Stimulated activated CD4-positive, alpha-beta T cell treated with anti-CD3 and anti-CD28 coated beads, Interleukin-15, amount 100 ng/mL, for 48 hours (primary cell): Measurements from ENCODE around the gene ZNF628.
"Not testable (repeated sequence)": the region's sequence is repeated elsewhere in the genome, so short reads cannot be mapped to it uniquely, and the experiment has no call there.

ENCODE experiments used
- DNase-seq, 2 donors: peaks; one replicate each; pipeline ENCODE4 v3.0.0-alpha.2; 2020; ENCODE audit warnings: low read depth in 2 of 2

ZNF628 gene

GRCh38 chr19:55496820-55497219 is 20.4 kb downstream of the ZNF628 start:
- not testable (repeated sequence) for DNase-seq

DNA sequence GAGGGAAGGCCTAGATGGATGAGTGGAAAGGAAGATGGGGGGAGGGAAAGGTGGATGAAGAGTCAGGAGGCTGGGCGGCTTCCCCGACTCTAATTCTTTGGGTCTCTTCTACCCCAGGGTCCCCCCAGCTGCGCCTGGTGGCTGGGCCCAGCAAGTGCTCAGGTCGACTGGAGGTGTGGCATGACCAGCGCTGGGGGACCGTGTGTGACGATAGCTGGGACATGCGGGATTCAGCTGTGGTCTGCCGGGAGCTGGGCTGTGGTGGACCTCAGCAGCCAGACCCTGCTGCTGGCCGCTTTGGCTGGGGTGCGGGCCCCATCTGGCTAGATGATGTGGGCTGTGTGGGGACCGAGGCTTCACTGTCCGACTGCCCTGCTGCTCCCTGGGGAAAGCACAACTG is 21.3 kb downstream of the ZNF628 start:
- DNase-seq: no peak

DNA sequence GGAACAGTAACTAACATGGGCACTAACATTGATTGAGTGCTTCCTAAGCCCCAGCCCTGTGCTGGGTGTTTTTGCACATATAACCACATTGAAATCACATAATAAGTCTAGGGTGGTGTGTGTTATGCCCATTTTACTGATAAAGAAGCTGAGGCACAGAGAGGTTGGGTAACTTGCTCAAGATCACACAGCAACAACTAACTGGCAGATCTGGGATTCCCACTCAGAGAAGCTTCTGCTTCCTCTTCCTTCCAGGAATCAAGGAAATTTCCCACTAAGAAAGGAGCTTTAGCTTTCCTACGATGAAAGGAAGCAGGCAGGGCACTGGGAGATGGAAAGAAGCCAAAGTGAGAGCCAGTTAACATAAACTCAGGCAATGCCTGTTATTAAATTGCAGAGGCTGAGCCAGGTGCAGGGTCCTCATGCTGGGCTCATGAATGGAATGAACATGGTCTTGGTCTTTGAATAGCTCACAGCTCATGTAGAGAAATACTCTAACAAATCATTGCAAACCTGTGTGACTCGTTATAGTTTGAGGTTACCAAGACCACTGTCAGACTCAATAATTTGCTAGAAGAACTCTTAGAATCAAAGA is 21.9 kb downstream of the ZNF628 start:
- no peak for DNase-seq

- no peak for DNase-seq
Measured at GRCh38 chr19:55500368-55500952, 24.0 kb downstream of the ZNF628 start.

GRCh38 chr19:55502197-55502952 is 26.0 kb downstream of the ZNF628 start:
- no peak for DNase-seq

DNA sequence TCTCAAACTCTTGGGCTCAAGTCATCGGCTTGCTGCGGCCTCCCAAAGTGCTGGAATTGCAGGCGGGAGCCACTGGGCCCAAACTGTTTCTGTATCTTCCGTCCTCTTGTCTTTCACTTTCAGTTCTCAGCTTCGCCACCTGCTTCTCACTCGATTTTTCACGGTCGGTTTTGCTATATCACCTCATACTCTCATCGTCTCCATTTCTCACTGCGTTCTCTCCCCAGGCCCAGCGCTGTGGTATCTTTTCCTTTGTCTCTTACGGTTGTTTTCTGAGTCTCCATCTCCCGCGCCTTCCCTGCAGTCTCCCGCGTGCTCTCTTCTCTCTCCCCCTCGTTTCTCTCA is 26.7 kb downstream of the ZNF628 start:
- no peak for DNase-seq

- DNase-seq: peak; percentile 89 to 92
Measured at GRCh38 chr19:55503502-55504251, 27.3 kb downstream of the ZNF628 start.

GRCh38 chr19:55504252-55504603 is 27.8 kb downstream of the ZNF628 start:
- no peak for DNase-seq

DNA sequence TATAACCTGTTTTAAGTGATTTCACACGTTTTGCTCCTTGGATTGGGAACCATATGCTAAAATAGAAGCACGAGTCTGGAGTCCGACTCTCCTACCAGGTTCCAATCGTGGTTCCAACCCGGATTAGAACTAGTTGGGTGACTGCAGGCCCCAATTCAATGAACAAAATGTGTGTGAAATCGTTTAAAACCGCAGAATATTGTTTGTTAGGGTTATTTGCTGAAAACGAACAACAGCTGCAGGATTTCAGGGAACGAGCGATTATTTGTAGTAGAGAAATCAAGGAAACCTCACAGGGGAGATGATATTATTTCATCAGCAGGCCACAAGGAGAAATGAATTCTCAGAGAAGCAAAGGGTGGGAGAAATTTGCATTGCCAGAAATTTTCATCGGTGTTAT is 28.6 kb downstream of the ZNF628 start:
- DNase-seq: no peak

DNA sequence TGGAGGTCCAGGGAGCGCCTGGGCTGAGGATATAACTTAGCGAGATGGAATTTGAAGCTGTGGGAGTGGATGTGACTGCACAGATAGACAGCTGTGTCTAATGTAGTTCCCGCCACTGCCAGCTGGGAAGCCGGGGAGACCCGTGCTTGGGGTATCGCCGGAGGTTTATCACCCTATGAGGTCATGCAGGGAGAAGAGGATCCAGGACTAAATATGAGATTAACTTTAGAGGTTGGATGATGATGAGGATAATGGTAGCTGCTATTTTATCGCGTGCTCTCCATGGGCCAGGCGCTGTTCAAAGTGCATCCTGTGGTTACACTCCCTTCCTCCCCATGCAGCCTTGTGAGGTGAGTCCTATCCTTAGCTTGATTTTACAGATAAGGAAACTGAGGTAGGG is 31.7 kb downstream of the ZNF628 start:
- no peak for DNase-seq

- peak; percentile 86 to 90 for DNase-seq
Measured at GRCh38 chr19:55516878-55517620, 40.6 kb downstream of the ZNF628 start.

DNA sequence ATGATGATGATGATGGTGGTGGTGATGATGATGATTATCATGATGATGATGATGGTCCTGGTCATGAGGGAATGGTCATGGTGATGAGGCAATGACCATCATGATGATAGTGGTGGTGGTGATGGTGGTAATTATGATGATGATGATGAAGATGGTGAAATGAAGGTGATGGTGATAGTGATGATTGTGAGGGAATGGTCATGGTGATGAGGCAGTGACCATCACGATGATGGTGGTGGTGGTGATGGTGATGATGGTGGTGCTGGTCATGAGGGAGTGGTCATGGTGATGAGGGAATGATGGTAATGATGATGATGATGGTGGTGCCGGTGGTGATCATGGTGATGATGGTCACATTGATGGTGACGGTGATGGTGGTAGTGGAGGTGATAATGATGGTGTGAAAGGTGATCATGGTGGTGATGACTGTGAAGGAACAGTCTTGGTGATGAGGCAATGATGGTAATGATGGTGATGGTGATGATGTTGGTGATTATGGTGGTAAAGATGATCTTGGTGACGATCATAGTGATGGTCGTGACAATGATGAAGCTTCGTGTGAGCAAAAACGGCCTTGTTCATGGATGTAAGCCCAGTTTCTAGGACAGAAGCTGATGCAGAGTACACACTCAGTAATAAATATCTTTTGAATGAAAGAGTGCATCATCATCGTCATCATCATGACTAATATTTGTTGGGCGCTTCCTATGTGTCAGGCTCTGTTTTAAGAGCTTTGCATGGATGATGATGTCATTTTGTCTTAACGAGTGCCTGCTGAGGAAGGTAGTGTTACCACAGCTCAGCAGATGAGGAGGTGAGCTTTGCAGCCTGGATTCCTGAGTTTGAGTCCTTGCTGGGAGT is 43.3 kb downstream of the ZNF628 start:
- DNase-seq: no peak

GRCh38 chr19:55520691-55521292 is 44.4 kb downstream of the ZNF628 start:
- no peak for DNase-seq

DNA sequence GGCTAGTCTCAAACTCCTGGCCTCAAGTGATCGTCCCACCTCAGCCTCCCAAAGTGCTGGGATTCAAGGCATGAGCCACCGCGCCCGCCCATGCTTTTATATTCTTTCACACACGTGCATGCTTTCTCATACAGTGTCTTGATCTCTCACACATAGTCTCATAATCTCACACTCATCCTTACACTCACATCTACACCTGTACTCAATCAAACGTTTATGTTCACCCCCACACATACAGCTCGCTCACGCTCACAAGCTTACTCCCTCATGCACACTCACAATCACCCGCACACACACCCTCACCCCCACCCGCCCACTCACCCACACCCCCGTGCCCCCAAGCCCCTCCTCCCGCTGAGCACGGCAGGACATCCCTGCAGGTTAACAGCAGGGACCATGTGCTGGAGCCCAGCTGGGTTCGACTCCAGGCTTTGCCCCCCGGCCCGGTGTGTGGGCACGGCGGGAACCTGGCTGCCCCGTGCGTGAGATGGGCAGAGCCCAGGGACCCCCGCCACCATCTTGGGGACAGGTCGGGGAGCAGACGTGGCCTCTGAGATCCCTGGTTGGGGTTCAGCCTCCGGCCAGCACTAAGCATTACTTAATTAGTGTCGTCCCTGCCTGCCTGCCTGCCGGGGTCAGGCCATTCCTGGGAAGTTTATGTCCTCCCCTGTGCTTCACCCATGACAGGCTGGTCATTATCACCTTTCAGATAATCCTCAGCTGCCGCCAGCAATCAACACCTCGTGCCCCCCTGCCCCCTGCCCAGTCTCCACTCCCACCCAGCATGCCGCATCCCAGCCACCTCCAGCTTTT is 49.1 kb downstream of the ZNF628 start:
- no peak for DNase-seq

- DNase-seq: no peak
Measured at GRCh38 chr19:55526216-55527196, 50.1 kb downstream of the ZNF628 start.

GRCh38 chr19:55527197-55528029 is 51.0 kb downstream of the ZNF628 start:
- DNase-seq: no peak

GRCh38 chr19:55528030-55528803 is 51.8 kb downstream of the ZNF628 start:
- no peak for DNase-seq
